Activated CD8-positive, alpha-beta memory T cell treated with anti-CD3 and anti-CD28 coated beads for 36 hours (primary cell): ENCODE measurements around the gene C2orf66. TPM values are rescaled to one million over a fixed set of nuclear protein-coding genes. Genes with fewer than 3 reads are reported as not detected.

ENCODE experiments used
- CTCF ChIA-PET: fragments of 350-600 bp; sonication (Branson Sonifier 250); formaldehyde crosslinking; loops from one replicate; lab custom pipeline; 2021; ENCODE audit warnings: antibody characterized with exemption; lab: Charles Lee
- POLR2A ChIA-PET: fragments of 350-600 bp; sonication (Branson Sonifier 250); formaldehyde crosslinking; loops from one replicate; lab custom pipeline; 2021; ENCODE audit warnings: antibody characterized with exemption; lab: Charles Lee
- total RNA-seq, 2 experiments: library from RNA; stranded (reverse); gene quantifications; one replicate each; pipeline ENCODE4 v1.2.3, GENCODE V29; 2021

C2orf66 gene
- total RNA-seq, 2 experiments from 2014 or later: not detected

DNA sequence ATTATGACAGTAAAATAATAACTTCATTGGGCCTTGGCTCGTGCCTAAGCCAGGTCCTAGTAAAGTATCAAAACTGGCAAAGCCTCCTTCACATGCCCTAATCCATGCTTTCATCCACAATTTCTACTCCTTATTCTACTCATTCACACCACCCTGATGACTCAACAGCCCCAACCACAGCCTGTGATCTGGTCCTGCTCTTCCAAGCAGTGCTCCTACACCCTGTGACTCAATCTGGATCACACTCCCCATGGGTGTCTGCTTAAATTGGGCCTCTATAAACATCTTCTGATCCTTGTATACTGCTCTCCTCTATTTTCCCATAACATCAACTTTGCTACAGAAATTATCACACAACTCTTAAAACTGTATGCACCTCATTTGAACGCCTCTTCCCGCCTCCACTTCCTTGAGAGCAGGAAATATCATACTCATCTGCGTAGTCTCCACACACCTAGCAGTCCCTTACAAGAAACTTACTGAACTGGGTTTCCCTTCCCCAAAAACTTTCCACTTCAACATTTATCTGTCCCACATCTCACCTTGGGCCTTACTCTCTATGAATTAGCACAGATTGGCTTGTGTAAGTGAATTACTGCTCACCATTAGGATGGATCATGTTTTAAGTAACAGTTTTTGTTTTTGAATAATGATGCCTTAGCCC is 25.6 kb downstream of the C2orf66 start:
- ChIA-PET POLR2A (no interaction called here), CTCF (no interaction called here)

DNA sequence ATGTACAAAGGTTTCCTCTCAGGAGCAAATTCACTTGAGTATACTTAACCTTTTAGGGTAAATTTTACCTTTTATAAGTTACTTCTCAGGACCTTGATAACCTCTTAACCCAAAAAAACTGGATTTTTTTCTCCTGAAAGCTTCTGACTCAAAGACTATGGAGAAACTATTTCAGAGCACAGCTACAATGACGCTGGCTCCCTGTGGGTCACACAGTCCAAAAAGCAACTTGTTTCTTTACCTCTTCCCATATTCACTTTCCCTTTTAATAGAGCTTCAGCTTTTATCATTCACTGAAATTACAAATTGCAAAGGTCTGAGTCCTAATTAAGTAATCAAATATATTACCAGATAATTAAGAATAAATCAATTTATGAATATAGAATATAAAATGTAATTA is 42.1 kb downstream of the C2orf66 start:
- ChIA-PET POLR2A (no interaction called here), CTCF (no interaction called here)

DNA sequence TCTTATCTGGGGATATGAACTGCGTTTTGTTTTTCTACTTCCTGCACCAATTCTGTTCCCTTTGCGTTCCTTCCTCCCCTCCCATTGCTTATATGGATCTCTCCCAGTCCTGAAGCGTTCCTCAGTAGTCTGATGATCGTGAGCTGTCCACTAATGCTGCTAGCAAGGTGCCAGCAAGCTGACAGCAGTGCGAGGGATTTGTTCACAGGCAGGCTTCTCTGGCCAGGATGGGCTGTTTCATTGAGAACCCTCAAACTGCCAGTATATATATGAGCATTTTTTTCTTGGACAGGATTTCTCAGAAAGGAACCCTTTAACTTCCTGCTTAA is 49.8 kb downstream of the C2orf66 start:
- POLR2A ChIA-PET: interaction anchor here (1.0 kb wide), 1 partner anchor 30 kb away, joined by 6 read pairs; no protein-coding TSS in a partner anchor
- CTCF ChIA-PET: interaction anchor here (1.3 kb wide), 1 partner anchor 9 kb away, joined by 3 read pairs; no protein-coding TSS in a partner anchor

DNA sequence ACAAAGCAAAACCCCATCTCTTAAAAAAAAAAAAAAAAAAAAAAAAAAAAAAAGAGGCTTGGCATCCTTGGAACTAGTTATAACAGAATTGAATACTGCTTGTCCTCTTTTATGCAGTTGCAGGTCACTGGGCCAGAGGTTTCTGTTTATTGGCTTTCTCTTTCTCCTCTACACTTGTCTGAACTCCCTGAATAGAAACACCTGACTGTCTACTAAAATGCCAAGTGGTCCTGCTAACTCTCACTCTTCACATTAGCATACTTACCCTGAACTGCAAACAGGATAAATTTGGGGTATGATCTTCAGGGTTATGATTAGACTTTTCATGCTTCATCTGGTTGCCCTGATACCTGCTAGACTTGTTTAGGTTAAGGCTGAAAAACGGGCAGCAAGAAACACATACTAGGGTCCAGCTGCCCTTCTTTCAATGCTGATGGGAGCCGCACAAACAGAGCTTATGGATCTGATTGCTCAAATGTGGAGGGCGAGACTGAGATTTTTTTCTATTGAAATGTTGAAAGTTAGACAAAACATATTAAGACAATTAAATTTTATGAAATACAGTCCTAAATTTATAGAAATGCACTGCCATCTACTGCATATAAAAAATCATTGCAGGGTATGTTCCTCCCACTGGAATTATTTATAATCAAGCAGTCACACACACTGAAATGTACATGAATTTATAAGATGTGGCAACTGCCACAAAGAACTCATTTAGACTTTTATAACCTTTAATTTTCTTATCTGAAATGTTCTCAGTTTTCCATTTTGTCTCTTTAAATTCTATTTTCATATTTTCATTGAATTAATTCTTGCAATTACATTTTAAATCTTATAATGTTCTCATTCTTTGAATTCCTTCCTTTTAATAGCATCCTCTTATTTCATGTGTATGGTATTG is 50.4 kb downstream of the C2orf66 start:
- ChIA-PET CTCF (interaction anchor here (1.3 kb wide), 1 partner anchor 8 kb away, joined by 3 read pairs; no protein-coding TSS in a partner anchor), POLR2A (interaction anchor here (1.0 kb wide), 1 partner anchor 31 kb away, joined by 6 read pairs; no protein-coding TSS in a partner anchor)

Other genes starting within 250 kb of the C2orf66 start
- 1 to 10 TPM; 1.9 to 2.2 TPM for gene HECW2, start 215.8 kb downstream of the C2orf66 start, total RNA-seq
- gene CCDC150, start 169.6 kb downstream of the C2orf66 start, total RNA-seq: 10 to 100 TPM in 1 of 2 experiments, 1 to 10 TPM in 1; 8.8 to 11.1 TPM
- gene GTF3C3, start 9.7 kb downstream of the C2orf66 start, total RNA-seq: 10 to 100 TPM; 56.5 to 60.8 TPM
- 10 to 100 TPM in 1 of 2 experiments, 1 to 10 TPM in 1; 8.4 to 10.2 TPM for gene PGAP1, start 117.4 kb upstream of the C2orf66 start, total RNA-seq